ENCODE results near the gene ADAP1. TPM values are rescaled to one million over a fixed set of nuclear protein-coding genes. Genes with fewer than 3 reads are reported as not detected.

ADAP1 gene
- total and polyA plus RNA-seq, 9 donors, result 0.52 to 16.4 (median 3.5) TPM

GRCh38 chr7:952548-953441, 1.7 kb downstream of the ADAP1 start:
- TF ChIP-seq CTCF (IDR thresholded peaks at IDR 0.05), result no peak
- TF ChIP-seq EP300 (IDR thresholded peaks at IDR 0.05), result no peak
- no peak for TF ChIP-seq POLR2A (IDR thresholded peaks at IDR 0.05)
- Histone ChIP-seq H3K27ac (no peak overlapping the region), H3K4me1 (ENCODE audit: insufficient read depth) (no peaks in the 10 kb centered on the region), H3K9me3 (no peaks in the 10 kb centered on the region), H3K36me3 (no peaks in the 10 kb centered on the region), H3K27me3 (peaks cover 5% of the 10 kb centered on the region), H3K4me3 (no peak overlapping the region)
- intact Hi-C loops (cut with DNase I), result no loop called here
- peak in 2 of 5 donors; percentile 11 to 33 for DNase-seq
- WGBS, 3 donors, result 66 to 86% (median 72%) methylated on average over 19 to 20 of the region's 20 CpGs

DNA sequence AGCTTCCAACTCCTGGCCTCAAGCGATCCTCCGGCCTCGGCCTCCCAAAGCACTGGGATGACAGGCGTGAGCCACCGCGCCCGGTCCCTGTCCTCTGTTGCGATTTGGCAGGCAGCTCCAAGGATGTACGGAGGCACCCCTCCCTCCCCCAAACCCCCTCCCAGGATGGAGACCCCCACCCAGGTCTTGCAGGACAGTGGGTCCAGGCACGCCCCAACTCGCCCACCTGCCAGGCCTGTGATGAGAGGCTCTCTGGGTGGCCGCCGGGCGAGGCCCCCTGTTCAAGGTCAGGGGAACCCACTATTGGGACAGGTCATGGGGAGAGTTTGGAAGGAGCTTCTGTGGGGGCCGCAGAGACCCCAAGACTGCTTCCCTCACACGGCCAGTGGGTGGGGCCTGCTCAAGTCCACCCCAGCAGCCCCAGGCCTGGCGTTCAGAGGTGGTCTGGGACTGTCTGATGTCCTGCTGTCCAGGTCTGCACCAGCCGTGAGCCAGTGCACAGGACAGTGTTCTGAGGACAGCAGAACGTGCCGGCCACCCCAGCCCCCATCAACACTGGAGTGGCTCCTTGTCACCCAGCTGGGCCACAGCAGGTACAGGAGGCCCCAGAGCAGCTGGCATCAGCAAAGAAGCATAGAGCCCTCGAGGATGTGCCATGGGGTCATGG, 2.5 kb downstream of the ADAP1 start:
- H3K27me3 ChIP-seq, result peaks cover 5% of the 10 kb centered on the region
- H3K4me3 ChIP-seq, result no peak overlapping the region
- peak in 2 of 5 donors; percentile 17 to 29 for DNase-seq
- intact Hi-C loops (cut with DNase I), result no loop called here
- no peak for TF ChIP-seq POLR2A (IDR thresholded peaks at IDR 0.05)
- TF ChIP-seq CTCF (IDR thresholded peaks at IDR 0.05), result no peak
- TF ChIP-seq EP300 (IDR thresholded peaks at IDR 0.05), result no peak
- H3K27ac ChIP-seq, result no peak overlapping the region
- H3K36me3 ChIP-seq, result no peaks in the 10 kb centered on the region
- 81 to 95% (median 82%) methylated on average over 10 to 21 of the region's 21 CpGs for WGBS, 3 donors
- no peaks in the 10 kb centered on the region for H3K9me3 ChIP-seq
- no peaks in the 10 kb centered on the region for H3K4me1 ChIP-seq (ENCODE audit: insufficient read depth)

- intact Hi-C loops (cut with DNase I), result no loop called here
- TF ChIP-seq CTCF (IDR thresholded peaks at IDR 0.05) (no peak), POLR2A (IDR thresholded peaks at IDR 0.05) (no peak), EP300 (IDR thresholded peaks at IDR 0.05) (no peak)
- Histone ChIP-seq H3K4me3 (no peak overlapping the region), H3K27ac (no peak overlapping the region), H3K27me3 (peaks cover 5% of the 10 kb centered on the region), H3K9me3 (no peaks in the 10 kb centered on the region), H3K36me3 (no peaks in the 10 kb centered on the region), H3K4me1 (ENCODE audit: insufficient read depth) (no peaks in the 10 kb centered on the region)
- DNase-seq, result peak in 2 of 5 donors; percentile 12 to 32
- WGBS, 3 donors, result 85 to 91% (median 87%) methylated on average over 28 of the region's 28 CpGs
Observed at GRCh38 chr7:949021-949934, 5.2 kb downstream of the ADAP1 start.
